ENCODE measurements around the gene MORN1.

Gene MORN1

GRCh38 chr1:2350911-2351655, 40.3 kb downstream of the MORN1 start:
- DNase-seq (ENCODE audit: low spot score) = no peak

- no peak for DNase-seq (ENCODE audit: low spot score)
Measured at GRCh38 chr1:2350501-2350900, 40.9 kb downstream of the MORN1 start.

- no peak for DNase-seq (ENCODE audit: low spot score)
Measured at GRCh38 chr1:2349806-2350205, 41.5 kb downstream of the MORN1 start.

- no peak for DNase-seq (ENCODE audit: low spot score)
Measured at GRCh38 chr1:2348346-2349325, 42.7 kb downstream of the MORN1 start.

- no peak for DNase-seq (ENCODE audit: low spot score)
Measured at GRCh38 chr1:2347896-2348295, 43.5 kb downstream of the MORN1 start.

GRCh38 chr1:2347409-2347785, 44.0 kb downstream of the MORN1 start:
- DNase-seq (ENCODE audit: low spot score) = no peak

- no peak for DNase-seq (ENCODE audit: low spot score)
Measured at GRCh38 chr1:2346691-2347408, 44.5 kb downstream of the MORN1 start.

- no peak for DNase-seq (ENCODE audit: low spot score)
Measured at GRCh38 chr1:2345297-2346075, 45.9 kb downstream of the MORN1 start.

- no peak for DNase-seq (ENCODE audit: low spot score)
Measured at GRCh38 chr1:2344744-2345296, 46.5 kb downstream of the MORN1 start.

GRCh38 chr1:2344121-2344681, 47.2 kb downstream of the MORN1 start:
- DNase-seq (ENCODE audit: low spot score) = no peak

GRCh38 chr1:2343023-2343935, 48.1 kb downstream of the MORN1 start:
- no peak for DNase-seq (ENCODE audit: low spot score)

GRCh38 chr1:2342384-2343022, 48.9 kb downstream of the MORN1 start:
- DNase-seq (ENCODE audit: low spot score) = no peak

GRCh38 chr1:2341706-2342383, 49.5 kb downstream of the MORN1 start:
- no peak for DNase-seq (ENCODE audit: low spot score)

GRCh38 chr1:2340918-2341254, 50.5 kb downstream of the MORN1 start:
- no peak for DNase-seq (ENCODE audit: low spot score)

- DNase-seq (ENCODE audit: low spot score) = no peak
Measured at GRCh38 chr1:2340086-2340917, 51.1 kb downstream of the MORN1 start.

GRCh38 chr1:2339206-2340085, 51.9 kb downstream of the MORN1 start:
- no peak for DNase-seq (ENCODE audit: low spot score)

GRCh38 chr1:2337501-2337900, 53.9 kb downstream of the MORN1 start:
- DNase-seq (ENCODE audit: low spot score) = no peak
